GM19463 (cell line): ENCODE measurements around the gene STK32B.
"Not testable (repeated sequence)": the region's sequence is repeated elsewhere in the genome, so short reads cannot be mapped to it uniquely, and the experiment has no call there.

Experiments
- ATAC-seq: cut with Tn5 transposase; IDR thresholded peaks from one replicate; pipeline ENCODE4 v1.9.1; 2021; ENCODE audit warnings: mild to moderate bottlenecking, moderate library complexity; ENCODE audit not compliant: unreplicated experiment

The STK32B gene

GRCh38 chr4:5051278-5052203, at the start of gene STK32B:
TSS of gene STK32B (plus strand) at chr4:5051480.
- no peak for ATAC-seq

- ATAC-seq: not testable (repeated sequence)
These were observed 49.6 kb upstream of the STK32B start for GRCh38 chr4:5001641-5002040.

GRCh38 chr4:5003372-5003857, 47.9 kb upstream of the STK32B start:
- ATAC-seq: no peak

GRCh38 chr4:5003918-5004317, 47.4 kb upstream of the STK32B start:
- ATAC-seq: no peak

- ATAC-seq: no peak
These were observed 46.8 kb upstream of the STK32B start for GRCh38 chr4:5004496-5004895.

GRCh38 chr4:5006932-5007331, 44.3 kb upstream of the STK32B start:
- ATAC-seq: not testable (repeated sequence)

GRCh38 chr4:5009796-5010195, 41.5 kb upstream of the STK32B start:
- no peak for ATAC-seq

- no peak for ATAC-seq
These were observed 40.3 kb upstream of the STK32B start for GRCh38 chr4:5010984-5011383.

- ATAC-seq: no peak
These were observed 38.9 kb upstream of the STK32B start for GRCh38 chr4:5012244-5012898.

GRCh38 chr4:5012958-5013357, 38.3 kb upstream of the STK32B start:
- no peak for ATAC-seq

- no peak for ATAC-seq
These were observed 37.1 kb upstream of the STK32B start for GRCh38 chr4:5014007-5014682.

GRCh38 chr4:5018096-5018495, 33.2 kb upstream of the STK32B start:
- ATAC-seq: no peak

GRCh38 chr4:5018603-5019002, 32.7 kb upstream of the STK32B start:
- no peak for ATAC-seq

- ATAC-seq: no peak
These were observed 32.0 kb upstream of the STK32B start, which contains the start of gene CYTL1 for GRCh38 chr4:5019274-5019673. TSS of gene CYTL1 (minus strand) at chr4:5019458. CDS start at chr4:5019445, 13 bp downstream.

- no peak for ATAC-seq
These were observed 31.5 kb upstream of the STK32B start for GRCh38 chr4:5019796-5020195.

- no peak for ATAC-seq
These were observed 30.9 kb upstream of the STK32B start for GRCh38 chr4:5020341-5020740.

- ATAC-seq: no peak
These were observed 29.7 kb upstream of the STK32B start for GRCh38 chr4:5021546-5021945.

GRCh38 chr4:5024673-5025072, 26.6 kb upstream of the STK32B start:
- no peak for ATAC-seq

GRCh38 chr4:5026371-5026770, 24.9 kb upstream of the STK32B start:
- no peak for ATAC-seq

- no peak for ATAC-seq
These were observed 23.9 kb upstream of the STK32B start for GRCh38 chr4:5027346-5027745.

- ATAC-seq: no peak
These were observed 22.8 kb upstream of the STK32B start for GRCh38 chr4:5028480-5028879.
